ENCODE data around the gene CHI3L1. TPM values are rescaled to one million over a fixed set of nuclear protein-coding genes. Genes with fewer than 3 reads are reported as not detected.

The CHI3L1 gene
- total and polyA plus RNA-seq, 8 donors = 1.7 to 12.1 (median 7.9) TPM

DNA sequence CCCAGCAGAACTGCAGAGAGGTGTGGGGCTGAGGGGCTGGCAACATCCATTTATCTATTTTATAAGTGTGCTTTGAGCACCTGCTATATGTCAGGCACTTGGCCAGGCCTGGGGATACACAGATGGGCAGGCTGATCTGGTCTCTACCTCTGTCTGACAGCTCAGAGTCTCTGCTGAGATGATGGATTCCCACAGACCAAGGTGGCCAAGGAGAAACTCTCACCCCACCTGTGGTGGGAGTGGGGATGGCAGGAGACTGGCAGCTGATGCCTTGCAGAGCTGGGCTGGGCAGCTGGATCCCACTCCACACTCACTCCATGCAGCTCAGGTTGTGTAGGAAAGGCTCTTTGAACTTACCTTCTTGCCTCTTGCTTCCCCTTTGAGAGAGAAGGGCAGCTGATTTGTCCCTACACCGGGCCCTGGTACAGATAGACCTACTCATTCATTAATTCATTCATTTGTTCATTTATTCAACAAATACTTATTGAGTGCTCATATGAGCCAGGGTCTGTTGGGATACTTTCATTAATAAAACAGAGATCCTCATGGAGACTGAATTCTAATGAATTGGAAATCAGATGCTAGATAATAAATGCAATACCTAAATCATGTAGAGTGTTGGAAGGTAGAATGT is 50.0 kb downstream of the CHI3L1 start:
- 81 to 92% methylated on average over 1 of the region's 1 CpG for WGBS, 2 donors
- Histone ChIP-seq H3K9me3 (no peaks in the 10 kb centered on the region), H3K36me3 (no peaks in the 10 kb centered on the region), H3K4me1 (peaks cover 13 to 23% (median 18%) of the 10 kb centered on the region in 3 donors), H3K27me3 (no peaks in the 10 kb centered on the region), H3K27ac (peak overlapping the region; percentile 57 to 73 (median 70)), H3K4me3 (no peak overlapping the region)
- DNase-seq (peak in 1 of 6 donors; percentile 47), ATAC-seq (peak in 1 of 4 donors; percentile 11), FAIRE-seq (no peak)
- TF ChIP-seq CTCF (IDR thresholded peaks at IDR 0.05) = no peak
- intact Hi-C loops (cut with DNase I) = no loop called here

GRCh38 chr1:203135636-203136305 is 50.7 kb downstream of the CHI3L1 start:
- FAIRE-seq = no peak
- TF ChIP-seq CTCF (IDR thresholded peaks at IDR 0.05) = no peak
- no peaks in the 10 kb centered on the region for H3K27me3 ChIP-seq
- H3K4me3 ChIP-seq = no peak overlapping the region
- H3K9me3 ChIP-seq = no peaks in the 10 kb centered on the region
- peak; percentile 80 to 92 (median 88) for ATAC-seq
- peak overlapping the region; percentile 57 to 73 (median 70) for H3K27ac ChIP-seq
- peaks cover 13 to 23% (median 18%) of the 10 kb centered on the region in 3 donors for H3K4me1 ChIP-seq
- no peaks in the 10 kb centered on the region for H3K36me3 ChIP-seq
- 20 to 30% methylated on average over 8 of the region's 8 CpGs for WGBS, 2 donors
- intact Hi-C loops (cut with DNase I) = no loop called here
- peak in 4 of 6 donors; percentile 45 to 56 (median 52) for DNase-seq

- Histone ChIP-seq H3K36me3 (no peaks in the 10 kb centered on the region), H3K4me1 (peaks cover 13 to 19% (median 18%) of the 10 kb centered on the region in 3 donors), H3K4me3 (no peak overlapping the region), H3K27me3 (no peaks in the 10 kb centered on the region), H3K9me3 (no peaks in the 10 kb centered on the region), H3K27ac (peak overlapping the region in 3 of 4 donors; percentile 33 to 70 (median 65))
- intact Hi-C loops (cut with DNase I) = no loop called here
- peak in 1 of 4 donors; percentile 45 for ATAC-seq
- WGBS, 2 donors = 67 to 72% methylated on average over 12 of the region's 12 CpGs
- DNase-seq = peak in 1 of 6 donors; percentile 39
- no peak for FAIRE-seq
- TF ChIP-seq CTCF (IDR thresholded peaks at IDR 0.05) = no peak
These were observed 52.4 kb downstream of the CHI3L1 start for GRCh38 chr1:203133970-203134725.

- no peak for TF ChIP-seq CTCF (IDR thresholded peaks at IDR 0.05)
- WGBS, 2 donors = 65 to 69% methylated on average over 9 of the region's 9 CpGs
- H3K4me3 ChIP-seq = no peak overlapping the region
These were observed 54.8 kb downstream of the CHI3L1 start for GRCh38 chr1:203131548-203132200.

More at GRCh38 chr1:203131548-203132200, 54.8 kb downstream of the CHI3L1 start:
- intact Hi-C loops (cut with DNase I) = no loop called here
- H3K4me1 ChIP-seq = peaks cover 23 to 25% (median 24%) of the 10 kb centered on the region in 3 donors
- H3K36me3 ChIP-seq = no peaks in the 10 kb centered on the region
- FAIRE-seq (no peak), ATAC-seq (no peak), DNase-seq (peak in 1 of 6 donors; percentile 46)
- H3K9me3 ChIP-seq = no peaks in the 10 kb centered on the region
- peak overlapping the region in 3 of 4 donors; percentile 25 to 51 (median 38) for H3K27ac ChIP-seq
- no peaks in the 10 kb centered on the region for H3K27me3 ChIP-seq

All from pancreas (tissue), 10 donors.